GM19025 (cell line): ENCODE results near the gene SH3TC1.
A peak's percentile ranks its signal among the peaks of the same experiment; 100 is the strongest.

ENCODE experiments used
- ATAC-seq: cut with Tn5 transposase; IDR thresholded peaks from one replicate; pipeline ENCODE4 v1.9.1; 2021; ENCODE audit warnings: mild to moderate bottlenecking, low read depth, moderate library complexity; ENCODE audit not compliant: unreplicated experiment

SH3TC1 gene

DNA sequence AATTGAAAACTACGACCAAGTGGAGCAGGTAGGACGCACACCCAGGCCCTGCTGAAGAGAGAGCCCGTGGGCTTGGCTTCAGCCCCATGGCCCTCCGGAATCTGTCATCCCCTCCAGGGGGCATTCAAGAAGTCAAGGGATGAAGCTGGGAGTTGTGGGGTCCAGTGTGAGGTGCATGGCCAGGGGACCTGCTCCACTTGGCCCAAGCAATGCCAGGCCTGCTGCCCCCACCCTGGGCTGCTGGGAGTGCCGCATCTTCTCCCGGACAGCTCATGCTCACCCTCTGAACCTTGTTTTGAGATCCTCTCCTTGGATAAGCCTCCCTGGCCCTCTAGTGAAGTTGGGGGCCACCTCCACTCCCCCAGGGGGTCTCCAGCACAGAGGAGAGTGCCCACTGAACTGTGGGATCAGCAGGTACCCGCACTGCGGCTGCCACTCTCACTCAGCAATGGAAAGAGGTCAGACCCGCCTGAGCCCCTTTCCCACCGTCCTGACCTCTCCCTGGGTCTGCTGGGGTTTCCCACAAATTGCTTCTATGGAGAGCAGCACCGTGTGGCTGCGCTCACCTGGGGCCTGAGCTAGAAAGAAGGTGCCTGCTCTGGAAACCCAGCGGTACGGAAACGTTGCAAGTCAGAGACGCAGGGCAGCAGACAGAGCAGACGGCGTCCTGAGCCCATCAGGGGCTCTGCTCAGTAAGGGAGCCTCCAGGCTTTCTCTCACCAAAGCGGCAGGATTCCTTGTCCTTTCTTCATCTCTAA is 35.5 kb upstream of the SH3TC1 start:
- ATAC-seq: no peak

DNA sequence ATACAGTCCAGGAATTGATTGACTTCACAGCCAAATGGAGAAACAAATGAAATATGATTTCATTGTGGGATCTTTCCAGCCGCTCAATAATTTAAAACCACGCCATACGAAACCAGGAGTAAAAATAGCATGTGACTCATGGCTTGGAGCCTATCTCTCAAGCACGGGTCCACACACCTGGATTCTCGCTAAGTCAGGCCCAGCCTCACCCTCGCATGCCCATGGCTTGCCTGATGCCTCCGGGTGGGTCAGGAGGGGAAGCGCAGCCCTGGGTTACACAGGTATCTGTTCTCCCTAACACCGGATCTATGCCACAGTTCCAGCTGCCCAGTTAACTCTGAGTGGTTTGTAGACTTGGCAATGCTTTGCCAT is 34.9 kb upstream of the SH3TC1 start:
- no peak for ATAC-seq

DNA sequence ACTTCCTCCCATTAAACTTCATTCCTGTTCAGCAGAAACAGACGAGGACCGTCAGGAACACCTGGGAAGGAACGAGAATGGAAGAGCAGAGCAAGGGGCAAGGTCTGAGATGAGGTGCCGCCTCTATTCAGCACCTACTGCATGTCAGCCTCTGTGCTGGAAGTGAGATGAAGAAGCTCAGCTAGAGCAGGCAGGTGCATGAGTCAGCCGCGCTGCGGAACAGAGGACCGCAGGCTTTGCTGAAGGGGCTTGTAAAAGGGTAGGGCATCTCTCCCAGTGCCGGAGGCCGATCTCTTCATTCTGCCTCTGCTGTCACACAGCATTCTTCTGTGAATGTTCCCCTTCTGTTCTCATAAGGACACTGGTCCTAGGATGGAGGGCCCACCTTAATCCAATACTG is 34.4 kb upstream of the SH3TC1 start:
- ATAC-seq: no peak

DNA sequence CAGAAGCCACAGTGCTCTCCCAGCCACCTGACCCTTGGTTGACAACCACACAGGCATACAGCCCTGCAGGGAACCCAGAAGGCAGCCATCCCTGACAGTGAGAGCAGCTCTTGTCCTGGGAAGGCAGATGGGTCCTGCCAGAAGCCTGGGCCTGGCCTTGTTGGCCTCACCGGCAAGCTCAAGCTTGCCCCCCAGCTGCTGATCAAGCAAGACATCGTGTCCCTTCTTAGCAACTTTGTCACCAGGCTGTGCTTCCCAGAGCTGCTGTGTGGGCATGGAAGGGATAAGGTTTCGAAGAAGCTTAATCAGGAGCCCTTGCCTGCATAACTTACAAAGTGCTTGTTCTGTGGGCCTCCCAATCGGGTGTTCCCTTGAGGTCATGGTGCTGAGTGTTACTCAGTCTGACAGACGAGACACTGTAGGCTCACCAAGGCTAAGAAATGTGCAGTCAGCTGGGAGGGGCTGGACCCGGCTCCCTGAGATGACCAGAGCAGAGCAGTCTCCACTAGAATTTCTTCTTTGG is 33.7 kb upstream of the SH3TC1 start:
- ATAC-seq: no peak

DNA sequence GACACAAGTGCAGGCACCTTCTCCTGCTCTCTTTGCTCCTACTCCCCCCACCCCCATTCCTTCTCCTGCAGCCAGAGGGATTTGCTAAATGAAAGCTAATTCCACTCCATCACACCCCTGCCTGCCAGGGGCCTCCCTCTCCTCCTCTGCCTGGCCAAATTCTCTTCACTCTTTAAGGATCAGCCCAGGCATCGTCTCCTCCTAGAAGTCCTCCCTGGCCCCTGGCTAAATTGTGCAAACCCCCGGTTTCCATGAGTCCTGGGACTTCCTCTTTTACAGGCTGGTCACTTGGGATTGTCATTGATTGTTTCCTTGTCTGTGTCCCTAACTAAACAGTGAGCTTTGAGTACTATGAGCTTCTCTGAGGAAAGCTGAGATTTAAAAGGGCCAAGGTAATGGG is 31.8 kb upstream of the SH3TC1 start:
- no peak for ATAC-seq

DNA sequence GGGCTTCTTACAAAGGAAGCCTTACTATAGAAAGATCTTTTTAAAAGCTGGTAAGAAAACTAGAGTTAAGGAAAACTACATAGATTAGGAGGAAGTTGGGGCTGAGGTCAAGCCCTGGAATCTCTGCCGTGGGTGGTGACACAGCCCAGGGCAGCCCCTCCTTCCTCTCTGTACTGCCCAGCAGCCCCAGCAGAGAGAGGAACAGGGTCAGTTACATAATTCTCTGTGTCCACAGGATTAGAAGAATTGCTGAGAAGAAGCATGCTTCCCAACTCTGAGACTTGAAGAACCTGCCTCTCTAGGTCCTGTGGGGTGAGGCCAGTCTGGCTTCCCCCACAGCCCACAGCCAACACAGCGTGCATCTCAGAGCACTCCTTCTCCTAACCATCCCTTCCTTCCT is 31.3 kb upstream of the SH3TC1 start:
- ATAC-seq: no peak

DNA sequence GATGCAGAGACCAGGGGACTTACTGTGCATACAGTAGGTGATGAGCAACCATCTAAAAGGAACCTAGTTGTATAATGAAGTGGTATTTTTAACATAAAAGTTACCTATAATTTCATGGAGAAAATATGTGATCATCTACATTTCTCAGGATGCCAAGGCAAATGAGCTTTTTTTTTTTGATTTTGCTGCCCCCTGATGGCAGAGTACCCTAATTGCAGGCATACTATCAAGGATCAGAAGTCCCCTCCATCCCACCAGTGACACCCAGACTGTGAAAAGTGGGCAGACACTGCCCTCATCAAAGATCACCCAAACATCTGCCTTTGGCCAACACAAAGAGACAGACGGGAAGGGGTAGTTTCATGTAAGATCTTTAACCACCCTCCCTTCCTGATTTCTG is 30.9 kb upstream of the SH3TC1 start:
- no peak for ATAC-seq

DNA sequence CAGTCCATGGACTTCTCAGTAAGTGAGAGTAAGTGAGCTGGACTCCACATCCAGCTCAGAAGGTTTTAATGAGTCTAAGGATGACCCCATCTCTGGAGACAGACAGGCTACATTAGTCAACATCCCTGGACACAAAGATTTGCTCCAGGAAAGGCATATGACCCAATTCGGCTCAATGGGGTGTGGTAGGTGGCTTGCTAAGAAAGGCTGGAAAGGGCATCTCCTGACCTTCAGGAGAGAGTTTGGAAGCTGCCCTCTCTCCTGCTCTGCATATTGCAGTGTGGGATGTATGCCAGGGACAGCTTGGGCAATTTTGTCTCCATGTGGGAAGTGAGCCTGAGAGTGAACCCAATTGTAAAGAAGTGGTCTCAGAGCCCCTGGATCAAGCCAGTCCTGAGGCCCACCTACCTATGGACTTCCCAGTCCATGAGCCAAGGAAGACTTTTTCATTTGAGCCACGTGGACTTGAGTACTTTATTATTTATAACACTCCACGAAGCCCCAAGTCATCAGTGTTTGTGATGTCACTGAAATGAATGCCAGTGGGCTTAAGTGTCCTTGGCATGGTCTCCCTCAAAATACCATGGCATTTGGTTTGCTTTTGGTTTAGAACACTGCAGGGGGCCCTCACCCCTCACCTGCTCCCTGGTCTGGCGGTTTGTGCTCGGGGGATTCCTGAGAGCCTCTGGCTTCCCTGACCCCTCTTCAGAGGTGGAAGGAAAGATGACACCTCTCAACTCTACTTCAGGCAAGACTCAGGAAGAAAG is 30.1 kb upstream of the SH3TC1 start:
- ATAC-seq: no peak

DNA sequence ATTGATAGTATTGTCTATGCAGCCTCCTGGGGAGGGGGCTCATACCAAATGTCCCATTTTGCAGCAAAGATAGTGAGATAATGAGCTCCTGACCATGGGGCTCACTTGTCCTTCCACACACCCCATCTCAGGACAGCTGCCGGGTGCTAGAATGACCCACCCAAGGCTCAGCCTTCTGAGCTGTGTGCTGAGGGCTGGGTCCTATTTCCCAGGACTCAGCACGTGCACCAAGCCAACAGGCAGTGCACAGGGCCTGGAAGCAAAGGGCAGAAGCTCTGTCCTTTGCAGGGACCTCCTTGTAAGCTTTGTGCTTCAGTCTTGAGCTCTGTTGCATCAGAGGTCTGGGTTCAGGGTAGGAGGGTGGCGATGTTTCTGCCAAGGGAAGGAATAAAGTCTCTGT is 29.3 kb upstream of the SH3TC1 start:
- ATAC-seq: no peak

DNA sequence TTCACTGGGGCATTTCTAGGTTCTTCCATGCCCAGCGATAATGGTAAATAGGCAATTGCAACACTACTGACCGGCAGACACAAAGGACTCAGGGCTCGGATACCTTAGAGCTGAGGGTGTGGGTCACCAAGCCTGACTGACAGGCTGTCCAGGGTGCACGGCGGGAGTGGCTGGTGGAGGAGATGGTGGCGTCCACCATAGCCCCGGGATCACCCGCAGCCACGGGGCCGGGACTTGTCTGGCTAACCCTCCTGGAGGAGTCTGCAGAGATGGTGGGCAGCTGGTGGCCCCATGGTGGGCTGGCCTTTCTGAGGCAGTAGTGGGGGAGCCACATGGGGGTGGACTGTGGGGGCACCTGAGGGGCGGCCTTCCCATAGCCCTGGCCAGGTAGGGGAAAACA is 28.7 kb upstream of the SH3TC1 start:
- ATAC-seq: no peak

DNA sequence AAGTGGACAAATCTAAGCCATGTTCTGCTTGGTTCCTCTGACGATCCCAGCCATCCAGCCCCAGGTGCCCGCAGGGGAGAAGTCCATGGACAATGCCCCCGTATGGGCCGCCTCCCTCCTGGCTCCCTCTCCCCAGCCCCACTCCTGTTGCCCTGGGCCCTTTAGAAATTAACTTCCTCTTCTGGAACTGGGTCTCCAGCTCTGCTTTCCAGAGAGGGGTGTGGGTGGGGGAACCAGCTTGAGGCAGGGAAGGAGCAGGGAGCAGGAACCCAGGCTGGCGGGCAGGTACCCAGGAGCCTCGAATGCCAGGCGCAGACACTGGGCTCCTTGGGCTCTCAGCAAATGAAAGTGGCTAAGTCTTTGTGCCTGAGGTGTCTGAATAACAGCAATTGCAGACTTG is 27.8 kb upstream of the SH3TC1 start:
- ATAC-seq: no peak

DNA sequence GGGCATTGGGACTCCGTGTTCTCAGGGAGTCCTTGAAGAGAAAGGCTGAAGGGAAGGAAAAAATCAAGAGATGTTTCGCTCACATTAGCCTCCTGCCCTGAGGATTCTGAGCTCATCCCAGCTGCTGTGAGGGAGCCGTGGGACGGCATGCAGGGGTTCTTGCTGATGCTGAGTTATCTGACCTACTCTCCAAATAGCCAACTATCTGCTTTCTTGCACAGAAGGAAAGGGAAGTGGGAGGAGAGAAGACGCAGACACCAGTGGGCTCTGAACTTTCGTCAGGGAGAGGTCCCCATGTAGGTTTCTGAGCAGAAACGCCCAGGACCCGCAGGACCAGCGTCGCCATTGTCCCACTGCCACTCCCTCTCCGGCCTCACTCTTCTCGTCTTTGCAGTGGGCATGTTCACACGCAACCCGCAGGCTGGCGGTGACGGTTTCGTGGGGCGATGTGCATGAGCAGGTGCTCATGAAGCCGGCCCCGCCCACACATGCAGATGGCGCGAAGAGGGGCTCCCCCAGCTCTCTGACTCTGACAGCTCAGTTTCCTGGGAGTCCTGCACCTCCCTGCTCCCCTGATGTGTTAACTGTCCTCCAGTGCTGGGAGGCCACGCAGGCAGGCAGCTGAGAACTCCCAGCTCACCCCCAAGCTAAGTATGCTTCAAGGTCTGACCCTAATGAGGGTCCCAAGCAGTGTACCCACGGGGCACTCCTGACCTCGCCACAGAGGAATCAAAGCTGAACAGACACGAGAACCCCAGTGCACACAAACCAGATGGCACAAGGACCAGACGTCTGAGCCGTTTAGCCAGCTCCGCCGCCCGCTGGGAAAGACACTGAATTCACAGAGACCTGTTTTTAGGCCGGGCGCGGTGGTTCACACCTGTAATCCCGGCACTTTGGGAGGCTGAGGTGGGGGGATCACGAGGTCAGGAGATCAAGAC is 26.8 kb upstream of the SH3TC1 start:
- ATAC-seq: peak; percentile 90

DNA sequence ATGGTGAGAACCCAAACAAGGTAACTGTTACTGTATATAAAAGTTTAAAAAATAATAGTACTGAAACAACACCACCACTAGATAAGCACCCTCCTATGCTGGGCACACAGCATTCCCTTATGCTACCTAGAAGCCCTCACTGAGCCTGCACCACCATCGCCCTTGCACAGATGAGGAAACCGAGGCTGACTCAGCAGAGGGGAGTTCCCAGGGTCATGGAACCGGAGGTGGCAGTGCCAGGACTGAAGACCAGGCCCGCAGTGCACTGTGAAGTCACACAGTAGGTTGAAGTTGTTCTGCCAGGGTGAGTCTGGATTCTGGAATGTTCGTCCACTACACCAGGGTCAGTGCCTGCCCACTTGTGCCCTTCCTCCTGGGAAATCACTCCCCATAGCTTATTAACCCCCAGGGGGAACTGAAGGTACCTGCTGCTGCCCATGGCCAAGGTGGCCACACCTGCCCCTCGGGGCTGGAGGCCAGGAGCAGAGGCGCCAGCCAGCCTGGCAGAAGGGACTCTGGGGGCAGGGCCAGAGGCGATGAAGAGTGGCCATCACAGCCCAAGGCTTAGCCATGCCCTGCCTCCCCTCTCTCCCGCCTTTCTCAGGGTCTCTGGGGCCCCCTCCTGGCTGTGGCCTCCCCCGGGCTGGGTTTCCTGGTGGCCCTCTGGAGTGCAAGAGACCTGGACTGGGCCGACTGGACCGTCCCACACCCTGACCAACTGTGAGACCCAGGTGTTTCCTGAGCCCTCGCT is 25.4 kb upstream of the SH3TC1 start:
- no peak for ATAC-seq

DNA sequence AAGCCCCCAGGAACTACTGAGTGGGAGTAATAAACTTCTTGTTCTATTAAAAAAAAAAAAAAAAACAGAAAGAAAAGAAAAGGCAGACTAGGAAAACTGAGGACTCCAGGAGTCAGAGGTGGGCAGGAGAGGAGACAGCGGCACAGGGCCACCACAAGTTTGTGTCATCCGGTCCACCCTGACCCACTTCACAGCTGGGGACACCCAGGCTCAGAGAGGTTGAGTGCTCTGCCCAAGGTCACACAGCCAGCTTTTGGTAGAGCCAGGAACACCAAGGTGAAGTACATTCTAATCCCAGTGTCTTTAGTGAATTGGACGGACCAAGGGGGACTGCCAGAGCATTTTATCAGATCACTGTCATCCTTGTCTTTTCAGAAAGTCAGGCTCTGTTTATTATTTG is 24.1 kb upstream of the SH3TC1 start:
- ATAC-seq: no peak

DNA sequence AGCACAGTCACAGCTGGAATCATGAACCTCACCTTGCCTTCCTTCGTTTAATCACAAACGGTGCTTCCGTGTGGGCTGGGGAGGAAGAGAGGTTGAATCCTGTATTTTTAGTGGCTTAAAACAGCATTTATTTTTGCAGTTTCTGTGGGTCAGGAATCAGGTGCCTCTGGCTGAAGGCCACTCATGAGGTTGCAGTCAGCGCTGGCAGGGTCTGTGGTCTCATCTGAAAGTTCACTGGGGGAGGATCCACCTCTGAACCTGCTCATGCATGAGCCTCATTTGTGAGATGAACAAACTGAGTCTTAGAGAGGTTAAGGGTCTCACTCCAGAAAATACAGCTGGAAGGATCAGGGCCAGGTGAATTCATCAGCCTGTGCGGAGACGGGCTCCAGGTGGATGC is 23.4 kb upstream of the SH3TC1 start:
- no peak for ATAC-seq

DNA sequence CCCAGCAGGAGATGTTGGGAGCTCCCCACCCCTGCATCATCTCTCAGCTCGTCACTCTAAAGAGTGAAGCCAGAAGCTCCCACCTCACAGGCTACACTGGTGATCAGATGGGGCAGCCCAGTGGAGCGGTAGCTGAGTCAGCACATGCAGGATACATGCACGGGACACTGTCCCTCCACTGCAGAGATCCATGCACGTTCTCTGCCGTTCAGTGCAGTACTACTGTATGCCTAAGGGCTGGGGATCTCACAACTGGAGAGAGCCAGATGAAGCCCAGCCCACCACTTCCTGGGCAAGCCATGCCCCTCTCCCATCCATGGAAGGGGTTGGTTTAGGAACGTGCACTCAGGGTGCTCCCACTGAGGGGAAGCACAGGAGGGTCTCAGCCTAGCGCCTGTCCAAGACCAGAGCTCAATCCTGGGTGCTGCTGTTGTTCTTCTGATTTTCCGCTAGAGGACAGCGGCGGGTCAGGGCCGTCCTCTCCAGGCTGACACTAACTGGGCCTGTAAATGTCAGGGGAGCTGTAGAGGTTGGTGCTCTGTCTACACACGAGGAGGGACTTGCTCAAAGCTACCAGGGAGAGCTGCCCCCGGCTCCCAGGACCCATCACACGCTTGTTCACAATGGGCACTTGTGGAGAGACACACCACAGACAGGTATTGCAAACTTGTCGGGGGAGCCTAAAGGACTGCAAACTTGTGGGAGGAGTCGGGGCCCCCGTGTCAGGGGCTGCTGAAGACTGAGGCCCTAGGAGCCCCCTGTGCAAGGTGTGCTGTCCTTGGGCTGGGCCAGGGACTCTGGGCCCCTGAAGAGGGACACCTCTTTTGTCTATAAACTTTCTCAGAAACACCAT is 22.3 kb upstream of the SH3TC1 start:
- ATAC-seq: peak; percentile 31

DNA sequence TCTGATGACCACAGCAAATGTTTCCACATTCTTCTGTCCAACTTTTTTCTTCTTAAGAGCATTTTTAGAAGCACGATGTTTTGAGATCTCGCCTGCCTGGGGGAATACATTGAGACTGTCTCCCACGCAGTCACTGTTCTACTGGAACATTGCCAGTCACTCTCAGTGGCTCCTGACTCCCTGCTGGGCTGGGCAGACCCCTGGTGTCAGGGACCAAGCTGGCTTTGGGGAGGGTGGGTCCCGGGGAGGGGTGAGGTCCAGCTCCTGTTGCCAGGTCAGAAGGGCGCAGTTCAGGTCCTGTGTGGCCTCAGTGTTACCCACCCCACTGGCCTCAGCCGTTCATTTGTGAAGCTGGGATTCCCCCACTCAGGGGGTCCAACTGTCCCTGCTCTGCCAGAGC is 21.5 kb upstream of the SH3TC1 start:
- no peak for ATAC-seq

DNA sequence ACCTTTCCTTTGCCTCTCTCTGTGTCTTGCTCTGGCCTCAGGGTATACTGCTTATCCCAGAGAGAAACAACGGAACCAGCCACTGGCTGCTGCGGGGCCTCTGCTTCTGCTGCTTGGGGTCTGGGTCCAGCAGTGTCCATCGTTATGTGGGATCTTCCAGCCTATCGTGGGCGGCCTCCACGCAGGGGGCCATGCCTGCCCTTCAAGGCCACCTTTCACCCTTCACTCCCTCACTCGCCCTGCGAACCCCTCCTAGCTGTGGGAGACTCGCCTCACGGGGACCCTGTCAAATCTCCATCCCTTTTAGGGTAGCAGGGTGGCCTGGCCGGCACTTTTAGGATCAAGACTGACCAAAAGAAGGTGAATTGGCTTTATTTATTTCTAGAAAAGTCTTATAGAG is 21.1 kb upstream of the SH3TC1 start:
- no peak for ATAC-seq

DNA sequence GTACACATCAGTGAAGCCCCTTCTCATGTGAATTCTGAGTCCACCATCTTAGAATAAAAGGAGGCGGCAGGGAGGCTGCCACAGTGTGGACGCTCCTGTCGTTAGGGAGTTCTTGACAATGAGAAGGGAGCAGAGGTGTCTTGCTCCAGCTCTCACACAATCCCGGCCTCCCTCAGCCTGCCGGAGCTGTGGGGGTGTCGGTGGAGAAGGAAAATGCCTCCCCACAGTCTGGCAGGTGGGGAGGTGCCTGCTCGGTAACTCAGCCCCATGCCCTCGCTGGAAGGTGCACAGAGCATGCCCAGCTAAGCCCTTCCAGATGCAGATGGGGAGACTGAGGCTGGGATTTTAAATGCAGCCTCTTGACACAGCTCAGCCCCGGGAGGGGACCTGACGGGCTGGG is 20.0 kb upstream of the SH3TC1 start:
- ATAC-seq: no peak
